GM19239 (cell line): ENCODE measurements around the gene BNIP5.

Experiments used
- DNase-seq: peaks from one replicate; pipeline ENCODE4 v3.0.0; 2011; ENCODE audit warnings: low spot score; ENCODE audit not compliant: insufficient read length
- FAIRE-seq: peaks from 2 replicates; lab custom pipeline; 2011; peaks lifted over from hg19 to GRCh38; lab: Jason Lieb, UNC

Gene BNIP5

DNA sequence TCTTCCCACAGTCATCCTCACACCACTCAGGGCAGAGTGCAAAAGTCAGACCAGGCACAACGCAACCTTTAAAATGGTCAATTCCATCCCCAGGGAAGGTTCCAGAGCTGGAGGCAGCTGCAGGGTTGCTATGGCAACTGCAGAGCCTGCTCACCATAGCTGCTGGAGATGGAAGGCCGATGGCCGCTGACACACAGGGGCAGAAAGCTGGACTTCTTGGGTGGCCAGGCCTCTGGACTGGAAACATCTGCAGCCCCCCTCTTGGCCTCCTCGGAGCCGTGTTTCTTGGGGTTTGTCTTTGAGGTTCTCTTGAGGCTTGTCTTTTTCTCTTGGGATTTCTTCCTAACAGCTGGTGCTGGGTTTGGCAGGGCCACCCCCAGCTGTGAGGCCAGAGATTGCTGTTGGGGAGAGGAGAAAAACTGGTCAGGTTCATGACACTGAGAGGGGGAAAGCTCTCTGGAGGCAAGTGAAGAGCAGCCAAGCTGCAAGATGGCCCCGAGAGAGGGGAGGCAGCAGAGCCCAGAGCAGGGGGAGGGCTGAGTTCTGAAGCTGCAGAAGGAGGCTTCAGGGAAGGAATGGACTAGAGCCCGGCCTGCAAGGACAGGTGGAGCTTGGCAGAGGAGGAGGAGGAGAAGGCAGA, 10.2 kb downstream of the BNIP5 start:
- no peak for DNase-seq
- no peak for FAIRE-seq

GRCh38 chr6:36324715-36325114, 12.0 kb downstream of the BNIP5 start:
- DNase-seq = no peak
- no peak for FAIRE-seq

DNA sequence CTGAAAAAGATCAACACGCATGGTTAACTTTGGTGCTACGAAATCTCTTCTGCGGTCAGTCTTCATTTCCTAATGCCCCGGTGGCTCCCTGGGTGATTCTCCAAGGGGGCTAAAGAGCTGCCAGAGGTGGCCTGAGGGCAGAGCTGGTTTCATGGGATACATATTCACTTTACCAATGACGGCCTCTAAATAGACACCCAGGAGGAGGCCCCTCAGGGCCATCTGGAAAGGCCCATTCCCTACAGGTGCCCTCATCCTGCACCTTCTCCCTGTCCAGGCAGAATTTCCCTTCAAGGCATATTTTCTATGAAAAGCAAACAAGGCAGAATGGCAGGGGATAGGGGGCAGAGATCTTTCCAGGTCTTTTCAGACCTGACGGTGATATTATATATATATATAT, 12.5 kb downstream of the BNIP5 start:
- DNase-seq (no peak), FAIRE-seq (no peak)

GRCh38 chr6:36323062-36323461, 13.6 kb downstream of the BNIP5 start:
- DNase-seq = no peak
- FAIRE-seq = no peak

- DNase-seq (no peak), FAIRE-seq (no peak)
Observed at GRCh38 chr6:36322591-36322990, 14.1 kb downstream of the BNIP5 start.

GRCh38 chr6:36320475-36320874, 16.2 kb downstream of the BNIP5 start:
- FAIRE-seq = no peak

GRCh38 chr6:36319821-36320220, 16.9 kb downstream of the BNIP5 start:
- no peak for FAIRE-seq
- no peak for DNase-seq

More at GRCh38 chr6:36320475-36320874, 16.2 kb downstream of the BNIP5 start:
- no peak for DNase-seq

GRCh38 chr6:36319436-36319762, 17.3 kb downstream of the BNIP5 start:
- no peak for FAIRE-seq
- no peak for DNase-seq

GRCh38 chr6:36318690-36319435, 17.8 kb downstream of the BNIP5 start:
- FAIRE-seq (no peak), DNase-seq (no peak)

GRCh38 chr6:36317623-36318022, 19.1 kb downstream of the BNIP5 start:
- DNase-seq (no peak), FAIRE-seq (no peak)

GRCh38 chr6:36315921-36316320, 20.8 kb downstream of the BNIP5 start:
- DNase-seq = no peak
- no peak for FAIRE-seq

DNA sequence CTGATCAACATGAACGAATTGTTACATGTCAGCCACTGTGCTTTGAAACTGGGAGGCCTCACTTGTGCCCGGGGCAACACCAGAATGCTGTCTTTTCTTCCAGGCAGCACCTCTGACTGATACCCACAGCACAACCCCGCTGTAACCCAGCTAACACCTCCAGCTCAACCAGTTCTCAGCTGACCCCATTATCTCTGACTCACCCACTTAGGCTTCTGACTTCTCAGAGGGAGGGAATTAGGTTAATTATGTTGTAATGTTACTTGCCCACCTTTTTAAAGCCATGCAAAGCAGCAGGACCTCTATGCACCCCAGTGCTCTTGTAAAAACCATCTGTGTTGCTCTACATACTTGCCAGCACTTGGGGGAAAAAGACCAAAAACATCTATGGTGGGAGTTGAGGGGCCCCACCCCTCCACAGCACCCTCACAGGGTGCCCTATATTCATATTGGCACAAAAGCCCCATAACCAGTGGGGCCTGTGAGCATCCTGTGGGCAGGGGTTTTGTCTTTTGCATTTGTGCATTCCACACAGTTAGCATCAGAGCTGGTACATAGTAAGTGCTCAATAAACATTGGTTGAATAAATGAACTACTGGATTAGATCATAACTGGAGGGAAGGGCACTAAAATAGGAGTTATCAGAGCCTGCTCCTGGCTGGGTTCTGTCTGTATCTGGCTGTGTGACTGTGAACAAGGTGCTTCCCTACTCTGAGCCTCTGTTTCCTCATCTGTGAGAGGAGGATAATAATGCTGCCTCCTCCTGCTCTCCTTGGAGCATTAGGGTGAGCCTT, 22.3 kb downstream of the BNIP5 start:
- DNase-seq (no peak), FAIRE-seq (no peak)

DNA sequence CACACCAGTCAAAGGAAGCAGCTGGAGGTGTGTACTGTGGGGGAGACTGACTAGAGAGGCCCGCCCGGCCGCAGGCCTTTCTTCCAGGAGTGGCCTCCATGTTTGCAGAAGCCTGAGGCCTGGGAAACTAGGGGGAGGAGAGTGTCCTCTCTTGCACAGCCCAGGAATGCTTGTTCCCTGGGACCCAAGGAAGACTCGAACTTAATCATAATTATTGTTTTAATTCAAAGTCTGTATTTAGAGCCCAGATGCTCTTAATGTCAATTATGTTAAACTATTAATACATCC, 23.1 kb downstream of the BNIP5 start:
- FAIRE-seq (no peak), DNase-seq (no peak)

GRCh38 chr6:36312854-36313648, 23.6 kb downstream of the BNIP5 start:
- no peak for DNase-seq
- no peak for FAIRE-seq

DNA sequence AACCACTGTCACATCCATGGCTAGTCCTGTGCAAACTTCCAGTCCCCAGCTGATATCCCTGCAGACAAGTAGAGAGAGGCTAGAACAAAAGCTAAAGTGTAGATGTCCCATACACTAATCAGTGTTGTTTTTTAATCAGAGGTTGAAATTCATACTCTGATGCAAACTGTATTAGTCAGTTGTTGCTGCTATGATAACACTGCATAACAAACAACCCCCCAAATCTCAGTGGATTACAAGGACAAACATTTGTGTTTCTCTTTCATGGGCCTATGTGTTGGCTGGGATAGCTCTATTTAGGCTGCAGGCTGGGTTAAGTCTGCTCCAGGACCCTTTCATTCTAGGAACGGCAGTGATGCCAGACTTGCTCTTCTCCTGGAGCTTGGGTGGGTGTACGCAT, 26.8 kb downstream of the BNIP5 start:
- FAIRE-seq (no peak), DNase-seq (no peak)

DNA sequence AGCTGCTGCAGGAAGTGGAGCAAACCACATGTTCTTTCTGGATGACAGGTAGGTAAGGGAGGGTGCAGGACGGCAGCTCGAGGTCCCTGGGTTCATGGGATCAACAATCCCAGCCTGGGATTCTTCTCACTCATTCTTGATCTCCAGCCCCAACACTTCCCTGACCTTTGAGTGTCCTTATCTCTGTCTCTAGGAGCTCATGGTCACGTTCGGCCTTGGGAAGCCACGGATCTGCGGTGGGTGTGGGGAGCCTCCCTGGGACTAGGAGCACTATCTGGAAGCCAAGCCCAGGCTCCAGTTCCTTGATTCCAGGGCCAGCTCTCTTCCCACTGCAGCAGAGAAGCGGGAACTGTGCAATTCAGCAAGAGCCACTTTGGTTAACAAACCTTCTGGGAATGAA, 27.5 kb downstream of the BNIP5 start:
- DNase-seq = no peak
- no peak for FAIRE-seq

DNA sequence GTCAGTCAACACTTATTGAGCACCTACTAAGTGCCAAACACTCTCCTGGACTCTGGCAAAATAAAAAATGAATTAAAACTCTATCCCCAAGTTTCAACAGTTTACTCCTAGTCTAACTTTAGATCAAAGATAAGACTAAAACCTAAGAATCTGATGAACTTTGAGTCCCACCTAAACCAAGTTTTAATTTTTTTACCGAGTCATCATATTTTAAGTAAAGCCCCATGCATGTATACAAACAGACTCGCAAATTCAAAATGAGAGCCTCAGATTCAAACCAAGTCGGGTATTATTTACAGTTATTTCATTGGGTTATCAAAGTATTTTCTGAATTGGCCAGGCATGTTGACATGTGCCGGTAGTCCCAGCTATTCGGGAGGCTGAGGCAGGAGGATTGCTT, 28.2 kb downstream of the BNIP5 start:
- no peak for DNase-seq
- no peak for FAIRE-seq

GRCh38 chr6:36306375-36306774, 30.3 kb downstream of the BNIP5 start:
- DNase-seq = no peak
- FAIRE-seq = no peak

- DNase-seq (no peak), FAIRE-seq (no peak)
Observed at GRCh38 chr6:36305885-36306284, 30.8 kb downstream of the BNIP5 start.

- FAIRE-seq = peak; percentile 99
Observed at GRCh38 chr6:36302227-36302976, 34.3 kb downstream of the BNIP5 start.

More at GRCh38 chr6:36302227-36302976, 34.3 kb downstream of the BNIP5 start:
- DNase-seq = peak; percentile 76
